HG03196 (cell line): ENCODE data around the gene CHCHD6.

Experiments
- ATAC-seq: cut with Tn5 transposase; IDR thresholded peaks from one replicate; pipeline ENCODE4 v1.9.1; 2021; ENCODE audit not compliant: unreplicated experiment

CHCHD6 gene

GRCh38 chr3:126817781-126818180 is 113.7 kb downstream of the CHCHD6 start:
- ATAC-seq: no peak

- no peak for ATAC-seq
Observed at GRCh38 chr3:126818400-126819095, 114.5 kb downstream of the CHCHD6 start.

GRCh38 chr3:126826693-126827092 is 122.7 kb downstream of the CHCHD6 start:
- no peak for ATAC-seq

- no peak for ATAC-seq
Observed at GRCh38 chr3:126827121-126827520, 123.1 kb downstream of the CHCHD6 start.

GRCh38 chr3:126828306-126828705 is 124.3 kb downstream of the CHCHD6 start:
- no peak for ATAC-seq

GRCh38 chr3:126832933-126833332 is 128.9 kb downstream of the CHCHD6 start:
- no peak for ATAC-seq

- no peak for ATAC-seq
Observed at GRCh38 chr3:126834596-126835471, 130.8 kb downstream of the CHCHD6 start.

- ATAC-seq: no peak
Observed at GRCh38 chr3:126835472-126836219, 131.6 kb downstream of the CHCHD6 start.

- no peak for ATAC-seq
Observed at GRCh38 chr3:126836220-126836860, 132.3 kb downstream of the CHCHD6 start.

GRCh38 chr3:126837773-126838172 is 133.7 kb downstream of the CHCHD6 start:
- ATAC-seq: no peak

GRCh38 chr3:126845920-126846715 is 142.1 kb downstream of the CHCHD6 start:
- no peak for ATAC-seq

GRCh38 chr3:126847061-126847460 is 143.0 kb downstream of the CHCHD6 start:
- no peak for ATAC-seq

GRCh38 chr3:126848991-126849390 is 145.0 kb downstream of the CHCHD6 start:
- ATAC-seq: no peak

GRCh38 chr3:126849768-126850167 is 145.7 kb downstream of the CHCHD6 start:
- ATAC-seq: no peak

GRCh38 chr3:126850370-126851085 is 146.5 kb downstream of the CHCHD6 start:
- ATAC-seq: no peak

- no peak for ATAC-seq
Observed at GRCh38 chr3:126851382-126851781, 147.3 kb downstream of the CHCHD6 start.

GRCh38 chr3:126851934-126852333 is 147.9 kb downstream of the CHCHD6 start:
- ATAC-seq: no peak

GRCh38 chr3:126852511-126852910 is 148.5 kb downstream of the CHCHD6 start:
- no peak for ATAC-seq

- no peak for ATAC-seq
Observed at GRCh38 chr3:126854666-126855065, 150.6 kb downstream of the CHCHD6 start.

GRCh38 chr3:126855374-126855773 is 151.3 kb downstream of the CHCHD6 start:
- ATAC-seq: no peak
